Neural progenitor cell (in vitro differentiated cells): ENCODE data around the gene WDR5. TPM values are rescaled to one million over a fixed set of nuclear protein-coding genes. Genes with fewer than 3 reads are reported as not detected.
"Not testable (repeated sequence)": the region's sequence is repeated elsewhere in the genome, so short reads cannot be mapped to it uniquely, and the experiment has no call there.

Source experiments
- DNase-seq: peaks from one replicate; pipeline ENCODE4 v3.0.0-alpha.2; 2016; ENCODE audit warnings: low spot score
- H2AFZ ChIP-seq: fragments of 200-600 bp; sonication (generic); replicated peaks from 2 replicates; pipeline ENCODE4 v1.6.1; 2016; ENCODE audit warnings: antibody characterized with exemption
- H3F3A ChIP-seq: fragments of 200-600 bp; sonication (generic); 2 replicates; pipeline ENCODE4 v1.6.1; 2016; ENCODE audit warnings: antibody characterized with exemption, low read depth
- H3K27ac ChIP-seq: fragments of 200-600 bp; sonication (generic); 2 replicates; pipeline ENCODE4 v1.5.1; 2016; ENCODE audit warnings: mild to moderate bottlenecking
- H3K27me3 ChIP-seq: fragments of 200-600 bp; sonication (generic); 2 replicates; pipeline ENCODE4 v1.6.1; 2016; ENCODE audit warnings: mild to moderate bottlenecking, moderate library complexity
- H3K36me3 ChIP-seq: fragments of 200-600 bp; sonication (generic); 2 replicates; pipeline ENCODE4 v1.5.1; 2016
- H3K4me1 ChIP-seq: fragments of 200-600 bp; sonication (generic); 2 replicates; pipeline ENCODE4 v1.6.1; 2016; ENCODE audit warnings: mixed run types
- H3K4me2 ChIP-seq: fragments of 200-600 bp; sonication (generic); 2 replicates; pipeline ENCODE4 v1.6.1; 2016
- H3K4me3 ChIP-seq: fragments of 200-600 bp; sonication (generic); 2 replicates; pipeline ENCODE4 v1.5.1; 2016
- H3K79me2 ChIP-seq: fragments of 200-600 bp; sonication (generic); 2 replicates; pipeline ENCODE4 v1.6.1; 2016; ENCODE audit warnings: low read depth
- H3K9ac ChIP-seq: fragments of 200-600 bp; sonication (generic); 2 replicates; pipeline ENCODE4 v1.6.1; 2016
- H3K9me3 ChIP-seq: fragments of 200-600 bp; sonication (generic); 2 replicates; pipeline ENCODE4 v1.5.1; 2016; ENCODE audit warnings: low read depth
- H4K20me1 ChIP-seq: fragments of 200-600 bp; sonication (generic); 2 replicates; pipeline ENCODE4 v1.6.1; 2016; ENCODE audit warnings: low read depth
- H3K27ac Mint-ChIP-seq: 3 replicates; pipeline ENCODE4 v1.8.0; 2021; ENCODE audit warnings: mixed read lengths
- H3K27me3 Mint-ChIP-seq: 2 replicates; pipeline ENCODE4 v1.8.0; 2022; ENCODE audit warnings: low read depth, mild to moderate bottlenecking, inconsistent platforms, moderate library complexity, mixed read lengths; ENCODE audit not compliant: insufficient read depth
- H3K36me3 Mint-ChIP-seq: 3 replicates; pipeline ENCODE4 v1.8.0; 2021; ENCODE audit warnings: mixed read lengths
- H3K4me1 Mint-ChIP-seq: 3 replicates; pipeline ENCODE4 v1.8.0; 2021; ENCODE audit warnings: mixed read lengths
- H3K4me3 Mint-ChIP-seq: 3 replicates; pipeline ENCODE4 v1.8.0; 2021; ENCODE audit warnings: mild to moderate bottlenecking, moderate library complexity, mixed read lengths
- H3K9me3 Mint-ChIP-seq: 3 replicates; pipeline ENCODE4 v1.8.0; 2020; ENCODE audit warnings: mixed read lengths
- EZH2 ChIP-seq: fragments of 200-600 bp; sonication (generic); IDR thresholded peaks from 2 replicates; pipeline ENCODE4 v1.6.1; 2017; ENCODE audit warnings: antibody characterized with exemption, mild to moderate bottlenecking, moderate library complexity
- EZH2phosphoT487 ChIP-seq: fragments of 200-600 bp; sonication (generic); IDR thresholded peaks from 2 replicates; pipeline ENCODE4 v1.6.1; 2017; ENCODE audit warnings: antibody characterized with exemption
- total RNA-seq: library from RNA; depleted of rRNA; stranded (reverse); fragments of >200 nt; gene quantifications from 2 replicates; pipeline ENCODE4 v1.2.3, GENCODE V29; 2015; ENCODE audit warnings: low replicate concordance
- TF ChIP-seq, protein P1 (sequence below): fragments of 200-600 bp; sonication (generic); IDR thresholded peaks from 2 replicates; pipeline ENCODE4 v1.5.1; 2017; ENCODE audit warnings: antibody characterized with exemption, mild to moderate bottlenecking

The WDR5 gene
- total RNA-seq, 1 donor from 2014 or later: 26.7 TPM

DNA sequence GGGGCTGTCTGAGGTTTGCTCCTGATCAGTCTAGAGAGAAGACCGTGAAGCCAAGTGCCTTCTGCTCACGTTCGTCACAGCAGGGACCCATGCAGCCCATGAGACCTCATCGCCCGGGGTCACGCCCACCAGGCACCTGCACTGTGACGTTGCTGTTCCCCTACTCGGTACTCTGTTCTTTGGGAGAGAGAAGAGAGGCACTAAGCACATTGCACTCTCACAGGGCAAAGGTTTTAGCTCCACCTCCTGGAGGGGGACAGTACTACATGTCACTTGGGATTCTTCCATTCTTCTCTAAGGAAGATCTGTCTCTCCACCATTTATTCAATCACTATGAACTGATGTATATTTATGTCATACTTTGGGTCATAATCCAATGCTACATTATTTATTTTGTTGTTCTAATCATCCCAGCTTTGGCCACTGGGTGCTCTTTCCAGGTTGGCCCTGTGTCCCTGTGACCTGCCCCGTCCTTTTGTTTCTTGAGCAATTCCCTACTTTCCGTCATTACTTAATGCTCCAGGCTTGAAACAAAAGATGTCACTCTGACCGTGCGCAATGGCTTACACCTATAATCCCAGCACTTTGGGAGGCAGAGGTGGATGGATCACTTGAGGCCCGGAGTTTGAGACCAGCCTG is 36.6 kb upstream of the WDR5 start:
- no peaks in the 10 kb centered on the region for H3K27me3 ChIP-seq
- no peaks in the 10 kb centered on the region for H3F3A ChIP-seq
- peak; percentile 29 for DNase-seq
- peaks cover 13% of the 10 kb centered on the region for H3K9me3 Mint-ChIP-seq
- no peak overlapping the region for H3K4me2 ChIP-seq
- H2AFZ ChIP-seq: no peak overlapping the region
- H3K27ac ChIP-seq: no peak overlapping the region
- H3K27me3 Mint-ChIP-seq: peaks cover 14% of the 10 kb centered on the region
- H3K4me1 ChIP-seq: no peaks in the 10 kb centered on the region
- TF ChIP-seq EZH2 (no peak), EZH2phosphoT487 (no peak)
- TF ChIP-seq, protein P1, sequence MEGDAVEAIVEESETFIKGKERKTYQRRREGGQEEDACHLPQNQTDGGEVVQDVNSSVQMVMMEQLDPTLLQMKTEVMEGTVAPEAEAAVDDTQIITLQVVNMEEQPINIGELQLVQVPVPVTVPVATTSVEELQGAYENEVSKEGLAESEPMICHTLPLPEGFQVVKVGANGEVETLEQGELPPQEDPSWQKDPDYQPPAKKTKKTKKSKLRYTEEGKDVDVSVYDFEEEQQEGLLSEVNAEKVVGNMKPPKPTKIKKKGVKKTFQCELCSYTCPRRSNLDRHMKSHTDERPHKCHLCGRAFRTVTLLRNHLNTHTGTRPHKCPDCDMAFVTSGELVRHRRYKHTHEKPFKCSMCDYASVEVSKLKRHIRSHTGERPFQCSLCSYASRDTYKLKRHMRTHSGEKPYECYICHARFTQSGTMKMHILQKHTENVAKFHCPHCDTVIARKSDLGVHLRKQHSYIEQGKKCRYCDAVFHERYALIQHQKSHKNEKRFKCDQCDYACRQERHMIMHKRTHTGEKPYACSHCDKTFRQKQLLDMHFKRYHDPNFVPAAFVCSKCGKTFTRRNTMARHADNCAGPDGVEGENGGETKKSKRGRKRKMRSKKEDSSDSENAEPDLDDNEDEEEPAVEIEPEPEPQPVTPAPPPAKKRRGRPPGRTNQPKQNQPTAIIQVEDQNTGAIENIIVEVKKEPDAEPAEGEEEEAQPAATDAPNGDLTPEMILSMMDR: peak; percentile 67
- no peaks in the 10 kb centered on the region for H3K4me1 Mint-ChIP-seq
- no peaks in the 10 kb centered on the region for H3K36me3 Mint-ChIP-seq
- H3K36me3 ChIP-seq: no peaks in the 10 kb centered on the region
- no peaks in the 10 kb centered on the region for H4K20me1 ChIP-seq
- no peaks in the 10 kb centered on the region for H3K79me2 ChIP-seq
- H3K4me3 Mint-ChIP-seq: no peak overlapping the region
- H3K4me3 ChIP-seq: no peak overlapping the region
- no peak overlapping the region for H3K9ac ChIP-seq
- H3K27ac Mint-ChIP-seq: no peak overlapping the region
- H3K9me3 ChIP-seq: no peaks in the 10 kb centered on the region

DNA sequence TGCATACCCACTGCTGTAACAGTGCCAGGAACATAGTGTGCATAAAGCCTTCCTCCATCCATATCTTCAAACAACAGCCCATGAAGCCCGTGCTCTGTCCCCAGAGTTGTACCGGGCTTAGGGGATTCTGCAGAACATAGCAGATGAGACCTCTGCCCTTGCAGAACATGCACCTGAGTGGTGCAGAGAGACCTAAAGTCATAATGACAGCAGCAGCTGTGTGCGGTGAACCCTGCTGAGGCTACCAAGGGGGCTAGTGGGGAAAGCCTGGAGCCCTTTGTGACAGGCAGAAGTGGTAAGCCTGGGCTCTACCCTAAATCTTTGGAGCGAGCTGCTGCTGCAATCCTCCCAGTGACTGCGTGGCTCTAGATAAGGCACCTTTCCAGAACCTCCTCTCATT is 35.8 kb upstream of the WDR5 start:
- no peaks in the 10 kb centered on the region for H3K36me3 ChIP-seq
- H3F3A ChIP-seq: no peaks in the 10 kb centered on the region
- TF ChIP-seq EZH2 (no peak), EZH2phosphoT487 (no peak)
- TF ChIP-seq, protein P1: no peak
- no peaks in the 10 kb centered on the region for H3K4me1 ChIP-seq
- no peak overlapping the region for H3K4me3 Mint-ChIP-seq
- DNase-seq: no peak
- H2AFZ ChIP-seq: no peak overlapping the region
- H4K20me1 ChIP-seq: no peaks in the 10 kb centered on the region
- no peak overlapping the region for H3K4me3 ChIP-seq
- H3K27ac ChIP-seq: no peak overlapping the region
- H3K27ac Mint-ChIP-seq: no peak overlapping the region
- H3K27me3 ChIP-seq: no peaks in the 10 kb centered on the region
- H3K36me3 Mint-ChIP-seq: no peaks in the 10 kb centered on the region
- H3K4me1 Mint-ChIP-seq: no peaks in the 10 kb centered on the region
- H3K4me2 ChIP-seq: no peak overlapping the region
- peaks cover 18% of the 10 kb centered on the region for H3K9me3 Mint-ChIP-seq
- H3K79me2 ChIP-seq: no peaks in the 10 kb centered on the region
- no peak overlapping the region for H3K9ac ChIP-seq
- no peaks in the 10 kb centered on the region for H3K9me3 ChIP-seq
- H3K27me3 Mint-ChIP-seq: peaks cover 14% of the 10 kb centered on the region

DNA sequence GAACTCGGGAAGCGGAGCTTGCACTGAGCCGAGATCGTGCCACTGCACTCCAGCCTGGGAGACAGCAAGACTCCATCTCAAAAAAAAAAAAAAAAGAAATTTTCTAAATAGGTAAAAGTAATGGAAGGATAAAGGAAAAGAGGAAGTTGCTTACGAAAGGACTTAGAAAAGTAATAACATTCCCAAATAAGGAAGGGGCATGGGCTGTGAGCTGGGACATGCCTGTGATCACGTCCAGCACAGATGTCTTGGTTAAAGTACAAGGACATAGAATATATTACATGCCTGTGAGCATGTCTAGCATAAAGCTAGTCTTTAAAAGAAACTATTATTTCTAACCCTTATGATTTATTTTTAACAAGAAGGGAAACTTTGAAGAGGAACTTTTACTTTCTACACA is 34.7 kb upstream of the WDR5 start:
- not testable (repeated sequence) for H2AFZ ChIP-seq, H3K27me3 ChIP-seq, H3K4me1 Mint-ChIP-seq, H3K27ac ChIP-seq, H3K79me2 ChIP-seq, H3K4me1 ChIP-seq, H3K4me2 ChIP-seq, H3F3A ChIP-seq, H4K20me1 ChIP-seq, H3K27ac Mint-ChIP-seq, H3K36me3 ChIP-seq, H3K9ac ChIP-seq, H3K4me3 ChIP-seq, H3K36me3 Mint-ChIP-seq, H3K9me3 ChIP-seq, H3K4me3 Mint-ChIP-seq, DNase-seq
- Mint-ChIP-seq H3K27me3 (peaks cover 14% of the 10 kb centered on the region), H3K9me3 (peaks cover 20% of the 10 kb centered on the region)

DNA sequence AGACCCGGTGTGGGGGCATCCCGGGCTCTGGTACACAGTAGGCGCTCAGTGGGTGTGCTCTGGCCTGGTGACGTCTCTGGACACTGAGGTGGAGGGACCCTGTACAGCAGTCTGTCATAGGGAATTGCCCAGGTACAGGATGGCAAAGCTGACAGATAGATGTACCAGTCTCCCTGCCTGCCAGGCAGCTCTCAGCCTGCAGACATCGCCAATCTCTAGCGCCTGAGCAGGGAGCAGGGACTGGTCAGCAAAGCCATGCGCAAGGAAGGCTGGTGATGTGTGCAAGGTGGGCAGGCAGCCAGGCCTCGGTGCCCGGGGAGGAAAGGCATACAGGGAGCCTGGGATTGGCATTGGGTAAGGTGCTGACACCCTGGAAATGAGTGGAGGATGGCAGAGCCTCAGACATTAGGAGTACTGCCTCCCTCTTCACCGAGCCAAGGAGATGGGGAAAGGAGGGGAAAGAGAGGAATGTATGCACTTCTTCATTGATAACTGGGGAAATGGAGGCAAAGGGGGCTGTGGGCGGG is 34.2 kb upstream of the WDR5 start:
- no peak overlapping the region for H2AFZ ChIP-seq
- DNase-seq: no peak
- Mint-ChIP-seq H3K9me3 (peaks cover 24% of the 10 kb centered on the region), H3K4me1 (no peaks in the 10 kb centered on the region), H3K27ac (no peak overlapping the region), H3K27me3 (peaks cover 16% of the 10 kb centered on the region), H3K4me3 (no peak overlapping the region), H3K36me3 (no peaks in the 10 kb centered on the region)
- no peaks in the 10 kb centered on the region for H3K36me3 ChIP-seq
- no peaks in the 10 kb centered on the region for H3K79me2 ChIP-seq
- H3K27ac ChIP-seq: no peak overlapping the region
- H3K27me3 ChIP-seq: no peaks in the 10 kb centered on the region
- no peaks in the 10 kb centered on the region for H4K20me1 ChIP-seq
- TF ChIP-seq EZH2: no peak
- TF ChIP-seq, protein P1: no peak
- no peak for TF ChIP-seq EZH2phosphoT487
- no peak overlapping the region for H3K4me2 ChIP-seq
- no peaks in the 10 kb centered on the region for H3F3A ChIP-seq
- H3K4me1 ChIP-seq: no peaks in the 10 kb centered on the region
- H3K9me3 ChIP-seq: no peaks in the 10 kb centered on the region
- H3K4me3 ChIP-seq: no peak overlapping the region
- H3K9ac ChIP-seq: no peak overlapping the region
